Lower leg skin (tissue), 3 donors: Measurements from ENCODE around the gene BRF1.

Experiments used
- POLR2A ChIP-seq, 2 donors: fragments of 450-650 bp; IDR thresholded peaks; one replicate each; pipeline ENCODE4 v1.6.1; 2016 to 2017; ENCODE audit warnings: antibody characterized with exemption in 2 of 2, mild to moderate bottlenecking in 1 of 2, moderate library complexity in 1 of 2
- TF ChIP-seq, protein P1 (sequence below), 3 donors: fragments of 450-650 bp; IDR thresholded peaks; one replicate each; pipeline ENCODE4 v1.5.1; 2016; ENCODE audit warnings: antibody characterized with exemption in 3 of 3, mild to moderate bottlenecking in 3 of 3, moderate library complexity in 2 of 3

- TF ChIP-seq, protein P1, sequence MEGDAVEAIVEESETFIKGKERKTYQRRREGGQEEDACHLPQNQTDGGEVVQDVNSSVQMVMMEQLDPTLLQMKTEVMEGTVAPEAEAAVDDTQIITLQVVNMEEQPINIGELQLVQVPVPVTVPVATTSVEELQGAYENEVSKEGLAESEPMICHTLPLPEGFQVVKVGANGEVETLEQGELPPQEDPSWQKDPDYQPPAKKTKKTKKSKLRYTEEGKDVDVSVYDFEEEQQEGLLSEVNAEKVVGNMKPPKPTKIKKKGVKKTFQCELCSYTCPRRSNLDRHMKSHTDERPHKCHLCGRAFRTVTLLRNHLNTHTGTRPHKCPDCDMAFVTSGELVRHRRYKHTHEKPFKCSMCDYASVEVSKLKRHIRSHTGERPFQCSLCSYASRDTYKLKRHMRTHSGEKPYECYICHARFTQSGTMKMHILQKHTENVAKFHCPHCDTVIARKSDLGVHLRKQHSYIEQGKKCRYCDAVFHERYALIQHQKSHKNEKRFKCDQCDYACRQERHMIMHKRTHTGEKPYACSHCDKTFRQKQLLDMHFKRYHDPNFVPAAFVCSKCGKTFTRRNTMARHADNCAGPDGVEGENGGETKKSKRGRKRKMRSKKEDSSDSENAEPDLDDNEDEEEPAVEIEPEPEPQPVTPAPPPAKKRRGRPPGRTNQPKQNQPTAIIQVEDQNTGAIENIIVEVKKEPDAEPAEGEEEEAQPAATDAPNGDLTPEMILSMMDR (IDR thresholded peaks at IDR 0.05) = no peak
- no peak for TF ChIP-seq POLR2A (IDR thresholded peaks at IDR 0.05)
Measured at GRCh38 chr14:105169776-105170655, 130.8 kb downstream of the BRF1 start.
